Mucosa of rectum (tissue), 2 donors: ENCODE data around the gene ABCC4.

Experiments used
- H3K27ac ChIP-seq, 2 donors: one replicate each; pipeline ENCODE4 v1.7.0; 2013; ENCODE audit warnings: inconsistent platforms in 2 of 2, low read depth in 2 of 2, low read length in 2 of 2
- H3K27me3 ChIP-seq, 2 donors: one replicate each; pipeline ENCODE4 v1.7.0; 2013; ENCODE audit warnings: low read length in 2 of 2; ENCODE audit not compliant: control insufficient read depth in 2 of 2, insufficient read depth in 2 of 2
- H3K36me3 ChIP-seq, 2 donors: one replicate each; pipeline ENCODE4 v1.7.0; 2013; ENCODE audit warnings: low read length in 2 of 2; ENCODE audit not compliant: control insufficient read depth in 2 of 2, insufficient read depth in 2 of 2
- H3K4me1 ChIP-seq, 2 donors: one replicate each; pipeline ENCODE4 v1.7.0; 2013; ENCODE audit warnings: low read length in 2 of 2, mild to moderate bottlenecking in 1 of 2; ENCODE audit not compliant: control insufficient read depth in 2 of 2, insufficient read depth in 2 of 2
- H3K4me3 ChIP-seq, 2 donors: one replicate each; pipeline ENCODE4 v1.7.0; 2013; ENCODE audit warnings: low read length in 2 of 2
- H3K9ac ChIP-seq, 2 donors: one replicate each; pipeline ENCODE4 v1.7.0; 2013; ENCODE audit warnings: low read length in 2 of 2, low read depth in 1 of 2, mild to moderate bottlenecking in 1 of 2
- H3K9me3 ChIP-seq, 2 donors: one replicate each; pipeline ENCODE4 v1.7.0; 2013; ENCODE audit warnings: low read length in 2 of 2; ENCODE audit not compliant: control insufficient read depth in 2 of 2
- donor health status: healthy.
- donor health status: Normal muscosa, but diverticular disease.

Gene ABCC4

GRCh38 chr13:95154413-95154886 lies 146.8 kb downstream of the ABCC4 start:
- Histone ChIP-seq H3K27ac (no peak overlapping the region), H3K36me3 (peaks cover 0 to 1% of the 10 kb centered on the region in 2 donors), H3K4me3 (no peak overlapping the region), H3K9ac (no peak overlapping the region), H3K27me3 (no peaks in the 10 kb centered on the region), H3K9me3 (no peaks in the 10 kb centered on the region), H3K4me1 (peaks cover 0 to 4% of the 10 kb centered on the region in 2 donors)

GRCh38 chr13:95153647-95154412 lies 147.4 kb downstream of the ABCC4 start:
- no peak overlapping the region for H3K27ac ChIP-seq
- no peak overlapping the region for H3K4me3 ChIP-seq
- H3K36me3 ChIP-seq: no peaks in the 10 kb centered on the region
- no peaks in the 10 kb centered on the region for H3K27me3 ChIP-seq
- H3K4me1 ChIP-seq: peaks cover 0 to 4% of the 10 kb centered on the region in 2 donors
- no peak overlapping the region for H3K9ac ChIP-seq
- no peaks in the 10 kb centered on the region for H3K9me3 ChIP-seq

GRCh38 chr13:95151942-95152587 lies 149.2 kb downstream of the ABCC4 start:
- Histone ChIP-seq H3K9ac (no peak overlapping the region), H3K36me3 (no peaks in the 10 kb centered on the region), H3K9me3 (no peaks in the 10 kb centered on the region), H3K27me3 (no peaks in the 10 kb centered on the region), H3K4me3 (no peak overlapping the region), H3K4me1 (peaks cover 0 to 4% of the 10 kb centered on the region in 2 donors), H3K27ac (no peak overlapping the region)

- Histone ChIP-seq H3K27me3 (no peaks in the 10 kb centered on the region), H3K4me3 (no peak overlapping the region), H3K9ac (no peak overlapping the region), H3K36me3 (no peaks in the 10 kb centered on the region), H3K9me3 (no peaks in the 10 kb centered on the region), H3K27ac (no peak overlapping the region), H3K4me1 (peaks cover 0 to 4% of the 10 kb centered on the region in 2 donors)
These were observed 150.7 kb downstream of the ABCC4 start for GRCh38 chr13:95150555-95150954.

GRCh38 chr13:95146486-95146885 lies 154.8 kb downstream of the ABCC4 start:
- H3K4me3 ChIP-seq: no peak overlapping the region
- H3K9me3 ChIP-seq: no peaks in the 10 kb centered on the region
- H3K27ac ChIP-seq: no peak overlapping the region
- no peak overlapping the region for H3K9ac ChIP-seq
- no peaks in the 10 kb centered on the region for H3K27me3 ChIP-seq
- peaks cover 0 to 3% of the 10 kb centered on the region in 2 donors for H3K36me3 ChIP-seq
- no peaks in the 10 kb centered on the region for H3K4me1 ChIP-seq

GRCh38 chr13:95145587-95145986 lies 155.7 kb downstream of the ABCC4 start:
- H3K9ac ChIP-seq: no peak overlapping the region
- no peaks in the 10 kb centered on the region for H3K4me1 ChIP-seq
- H3K4me3 ChIP-seq: no peak overlapping the region
- no peaks in the 10 kb centered on the region for H3K9me3 ChIP-seq
- no peak overlapping the region for H3K27ac ChIP-seq
- H3K36me3 ChIP-seq: peaks cover 0 to 3% of the 10 kb centered on the region in 2 donors
- H3K27me3 ChIP-seq: no peaks in the 10 kb centered on the region

- Histone ChIP-seq H3K27me3 (no peaks in the 10 kb centered on the region), H3K9me3 (no peaks in the 10 kb centered on the region), H3K9ac (no peak overlapping the region), H3K27ac (no peak overlapping the region), H3K36me3 (peaks cover 3 to 9% of the 10 kb centered on the region in 2 donors), H3K4me1 (no peaks in the 10 kb centered on the region), H3K4me3 (no peak overlapping the region)
These were observed 160.7 kb downstream of the ABCC4 start for GRCh38 chr13:95140502-95140901.

- H3K9ac ChIP-seq: no peak overlapping the region
- peaks cover 3 to 9% of the 10 kb centered on the region in 2 donors for H3K36me3 ChIP-seq
- no peaks in the 10 kb centered on the region for H3K27me3 ChIP-seq
- H3K27ac ChIP-seq: no peak overlapping the region
- H3K9me3 ChIP-seq: no peaks in the 10 kb centered on the region
- no peaks in the 10 kb centered on the region for H3K4me1 ChIP-seq
- no peak overlapping the region for H3K4me3 ChIP-seq
These were observed 162.2 kb downstream of the ABCC4 start for GRCh38 chr13:95138876-95139585.

- no peaks in the 10 kb centered on the region for H3K9me3 ChIP-seq
- no peaks in the 10 kb centered on the region for H3K27me3 ChIP-seq
- H3K4me1 ChIP-seq: no peaks in the 10 kb centered on the region
- H3K27ac ChIP-seq: no peak overlapping the region
- no peak overlapping the region for H3K9ac ChIP-seq
- H3K4me3 ChIP-seq: no peak overlapping the region
- H3K36me3 ChIP-seq: peaks cover 0 to 9% of the 10 kb centered on the region in 2 donors
These were observed 164.2 kb downstream of the ABCC4 start for GRCh38 chr13:95137096-95137495.

- Histone ChIP-seq H3K36me3 (peaks cover 0 to 9% of the 10 kb centered on the region in 2 donors), H3K4me3 (no peak overlapping the region), H3K9ac (no peak overlapping the region), H3K9me3 (no peaks in the 10 kb centered on the region), H3K4me1 (no peaks in the 10 kb centered on the region), H3K27ac (no peak overlapping the region), H3K27me3 (no peaks in the 10 kb centered on the region)
These were observed 164.6 kb downstream of the ABCC4 start for GRCh38 chr13:95136638-95137037.
